C1 segment of cervical spinal cord (tissue), 14 donors: ENCODE data around the gene NUDT22.

Experiments used
- DNase-seq, 14 donors: peaks; one replicate each; lab custom pipeline; 2025; lab: John Stamatoyannopoulos, UW

NUDT22 gene

DNA sequence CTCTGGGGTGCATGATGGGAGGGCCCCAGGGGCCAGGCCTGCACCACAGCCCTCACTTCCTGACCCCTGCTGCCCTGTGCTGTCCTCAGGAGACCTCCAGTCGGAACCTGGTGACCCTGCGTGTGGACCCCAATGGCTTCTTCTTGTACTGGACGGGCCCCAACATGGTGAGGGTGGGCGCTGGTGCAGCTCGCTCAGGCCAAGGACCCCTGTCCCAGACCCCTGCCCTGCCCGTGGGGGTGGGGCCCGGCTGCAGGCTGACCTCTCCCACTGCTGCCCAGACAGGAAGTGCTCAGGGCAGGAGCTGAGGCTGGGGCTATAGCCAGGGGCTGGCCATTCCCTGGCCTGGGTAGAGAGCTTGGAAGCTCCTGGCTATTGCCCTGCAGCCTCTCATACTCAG, 28.3 kb downstream of the NUDT22 start:
- DNase-seq: no peak

DNA sequence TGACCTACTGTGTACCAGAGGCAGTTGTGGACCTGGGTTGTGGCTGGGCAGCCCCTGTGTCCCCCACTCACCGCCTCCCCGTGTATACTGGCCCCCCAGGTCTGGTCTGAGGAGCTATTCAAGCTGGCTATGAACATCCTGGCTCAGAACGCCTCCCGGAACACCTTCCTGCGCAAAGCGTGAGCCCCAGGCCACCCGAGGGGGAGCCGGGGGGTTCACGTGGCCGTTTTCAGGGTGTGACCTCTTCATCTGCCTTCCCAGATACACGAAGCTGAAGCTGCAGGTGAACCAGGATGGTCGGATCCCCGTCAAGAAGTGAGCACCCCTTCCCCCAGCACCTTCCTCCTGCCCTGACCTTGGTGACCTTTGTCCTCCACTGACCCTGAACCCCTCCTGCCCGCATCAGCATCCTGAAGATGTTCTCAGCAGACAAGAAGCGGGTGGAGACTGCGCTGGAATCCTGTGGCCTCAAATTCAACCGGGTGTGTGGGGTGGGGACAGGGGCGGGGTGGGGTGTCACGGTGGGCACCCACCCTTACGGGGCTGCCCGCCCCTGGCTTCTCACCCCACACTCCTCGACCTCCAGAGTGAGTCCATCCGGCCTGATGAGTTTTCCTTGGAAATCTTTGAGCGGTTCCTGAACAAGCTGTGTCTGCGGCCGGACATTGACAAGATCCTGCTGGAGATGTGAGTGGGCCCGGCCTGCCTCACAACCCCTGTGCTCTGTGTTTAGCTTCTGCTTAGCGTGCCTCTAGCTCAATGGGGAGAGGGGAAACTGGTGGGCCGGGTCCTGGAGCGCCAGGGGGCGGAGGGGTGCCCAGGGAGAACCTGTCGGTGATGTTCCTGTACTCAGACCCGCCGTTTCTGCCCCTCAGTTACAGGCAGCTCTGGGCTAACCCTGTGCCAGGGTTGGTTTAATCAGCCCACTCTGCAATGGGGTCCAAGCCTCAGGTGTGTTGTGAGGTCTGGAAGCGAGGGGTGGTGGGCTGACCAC, 29.4 kb downstream of the NUDT22 start:
- DNase-seq: no peak

DNA sequence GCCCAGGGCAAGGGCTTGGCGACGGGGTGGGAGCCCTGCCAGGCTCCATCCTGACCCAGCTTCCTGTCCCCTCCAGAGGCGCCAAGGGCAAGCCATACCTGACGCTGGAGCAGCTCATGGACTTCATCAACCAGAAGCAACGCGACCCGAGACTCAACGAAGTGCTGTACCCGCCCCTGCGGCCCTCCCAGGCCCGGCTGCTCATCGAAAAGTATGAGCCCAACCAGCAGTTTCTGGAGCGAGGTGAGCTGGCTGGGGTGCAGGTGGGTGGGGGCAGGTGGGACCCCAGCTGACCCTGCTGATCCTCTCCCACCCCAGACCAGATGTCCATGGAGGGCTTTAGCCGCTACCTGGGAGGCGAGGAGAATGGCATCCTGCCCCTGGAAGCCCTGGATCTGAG, 30.2 kb downstream of the NUDT22 start:
- no peak for DNase-seq

DNA sequence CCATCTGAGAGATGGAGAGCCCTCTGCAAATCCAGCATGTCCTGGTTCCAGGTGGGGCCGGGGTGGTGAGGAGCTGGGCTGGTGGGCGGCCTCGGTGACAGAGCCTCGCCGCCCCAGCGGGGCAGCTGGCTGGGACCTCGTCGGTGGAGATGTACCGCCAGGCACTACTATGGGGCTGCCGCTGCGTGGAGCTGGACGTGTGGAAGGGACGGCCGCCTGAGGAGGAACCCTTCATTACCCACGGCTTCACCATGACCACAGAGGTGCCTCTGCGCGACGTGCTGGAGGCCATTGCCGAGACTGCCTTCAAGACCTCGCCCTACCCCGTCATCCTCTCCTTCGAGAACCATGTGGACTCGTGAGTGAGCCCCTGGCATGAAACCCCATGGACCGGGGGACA, 32.3 kb downstream of the NUDT22 start:
- DNase-seq: no peak

DNA sequence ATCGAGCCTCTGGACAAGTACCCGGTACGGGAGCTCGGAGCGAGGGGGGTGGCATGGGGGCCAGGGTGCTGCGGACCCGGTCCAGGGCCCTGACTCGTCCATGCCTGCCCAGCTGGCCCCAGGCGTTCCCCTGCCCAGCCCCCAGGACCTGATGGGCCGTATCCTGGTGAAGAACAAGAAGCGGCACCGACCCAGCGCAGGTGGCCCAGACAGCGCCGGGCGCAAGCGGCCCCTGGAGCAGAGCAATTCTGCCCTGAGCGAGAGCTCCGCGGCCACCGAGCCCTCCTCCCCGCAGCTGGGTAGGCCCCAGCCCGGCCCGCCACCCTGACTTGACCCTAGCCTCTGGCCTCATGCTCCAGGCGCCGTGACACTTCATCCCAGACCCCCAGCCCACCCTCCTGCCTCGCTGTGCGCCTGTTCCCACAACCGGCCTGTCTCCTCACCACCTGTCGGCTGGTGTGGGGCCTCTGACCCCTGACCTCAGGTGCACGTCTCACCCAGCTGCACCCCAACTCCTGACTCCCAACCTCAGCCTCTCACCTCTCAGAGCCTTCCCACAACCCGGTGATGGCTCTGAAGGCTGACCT, 33.0 kb downstream of the NUDT22 start:
- DNase-seq: no peak

DNA sequence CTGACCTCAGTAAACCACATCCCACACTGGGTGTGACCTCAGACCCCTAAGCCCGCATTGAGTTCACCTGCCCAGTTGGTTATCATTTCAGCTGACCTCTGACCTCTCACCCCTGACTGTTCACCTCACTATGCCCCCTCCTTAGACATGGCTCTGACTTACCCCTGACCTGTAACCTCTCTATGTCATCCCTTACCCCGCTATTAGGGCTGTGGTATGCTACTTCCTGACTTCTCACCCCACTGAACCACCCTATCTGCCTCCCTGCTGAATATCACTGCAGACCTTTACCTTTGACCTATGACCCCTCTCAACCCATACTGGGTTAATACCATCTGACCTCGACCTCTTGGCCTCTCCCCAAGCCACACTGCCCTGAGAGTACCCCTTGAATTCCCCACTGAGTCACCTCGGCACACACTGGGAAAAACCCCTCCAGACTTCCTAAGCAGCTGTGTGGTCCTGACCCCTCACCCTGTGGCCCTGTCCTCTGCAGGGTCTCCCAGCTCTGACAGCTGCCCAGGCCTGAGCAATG, 33.5 kb downstream of the NUDT22 start:
- DNase-seq: no peak

DNA sequence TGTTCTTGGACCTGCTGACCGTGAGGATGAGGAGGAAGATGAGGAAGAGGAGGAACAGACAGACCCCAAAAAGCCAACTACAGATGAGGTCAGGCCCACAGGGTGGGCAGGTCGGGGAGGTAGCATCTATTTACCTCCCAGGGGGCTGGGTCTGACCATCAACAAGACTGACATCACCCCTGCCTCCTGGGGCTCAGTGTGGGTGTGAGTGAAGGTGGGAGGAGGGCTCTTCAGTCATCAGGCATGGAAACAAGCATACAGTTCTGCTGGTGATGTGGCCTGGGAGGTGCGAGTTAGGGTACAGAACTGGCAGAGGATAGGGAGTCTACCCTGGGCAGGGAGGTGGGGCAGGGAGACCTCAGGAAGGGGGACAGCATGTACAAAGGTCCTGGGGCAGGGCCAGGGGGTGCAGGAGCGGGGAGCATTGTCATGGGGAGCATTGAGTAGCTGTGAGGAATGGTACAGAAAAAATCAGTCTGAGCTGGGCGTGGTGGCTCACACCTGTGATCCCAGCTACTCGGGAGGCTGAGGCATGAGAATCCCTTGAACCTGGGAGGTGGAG, 34.2 kb downstream of the NUDT22 start:
- DNase-seq: no peak

DNA sequence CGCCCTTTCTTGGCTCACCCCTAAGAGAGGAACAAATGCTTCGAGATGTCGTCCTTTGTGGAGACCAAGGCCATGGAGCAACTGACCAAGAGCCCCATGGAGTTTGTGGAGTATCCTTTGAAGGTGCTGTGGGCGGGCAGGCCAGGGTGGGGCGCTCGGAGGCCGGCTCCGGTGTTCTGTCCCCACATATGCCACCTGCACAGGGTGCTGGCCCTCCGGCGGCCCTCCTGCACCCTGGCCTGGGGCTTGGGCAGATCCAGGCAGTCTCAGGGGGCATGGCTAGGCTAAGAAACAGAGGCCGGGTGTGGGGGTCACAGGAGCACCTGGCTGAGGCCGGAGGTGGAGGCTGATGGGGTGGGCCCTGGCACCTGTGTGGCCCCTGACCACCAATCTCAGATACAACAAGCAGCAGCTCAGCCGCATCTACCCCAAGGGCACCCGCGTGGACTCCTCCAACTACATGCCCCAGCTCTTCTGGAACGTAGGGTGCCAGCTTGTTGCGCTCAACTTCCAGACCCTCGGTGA, 35.5 kb downstream of the NUDT22 start:
- DNase-seq: no peak

DNA sequence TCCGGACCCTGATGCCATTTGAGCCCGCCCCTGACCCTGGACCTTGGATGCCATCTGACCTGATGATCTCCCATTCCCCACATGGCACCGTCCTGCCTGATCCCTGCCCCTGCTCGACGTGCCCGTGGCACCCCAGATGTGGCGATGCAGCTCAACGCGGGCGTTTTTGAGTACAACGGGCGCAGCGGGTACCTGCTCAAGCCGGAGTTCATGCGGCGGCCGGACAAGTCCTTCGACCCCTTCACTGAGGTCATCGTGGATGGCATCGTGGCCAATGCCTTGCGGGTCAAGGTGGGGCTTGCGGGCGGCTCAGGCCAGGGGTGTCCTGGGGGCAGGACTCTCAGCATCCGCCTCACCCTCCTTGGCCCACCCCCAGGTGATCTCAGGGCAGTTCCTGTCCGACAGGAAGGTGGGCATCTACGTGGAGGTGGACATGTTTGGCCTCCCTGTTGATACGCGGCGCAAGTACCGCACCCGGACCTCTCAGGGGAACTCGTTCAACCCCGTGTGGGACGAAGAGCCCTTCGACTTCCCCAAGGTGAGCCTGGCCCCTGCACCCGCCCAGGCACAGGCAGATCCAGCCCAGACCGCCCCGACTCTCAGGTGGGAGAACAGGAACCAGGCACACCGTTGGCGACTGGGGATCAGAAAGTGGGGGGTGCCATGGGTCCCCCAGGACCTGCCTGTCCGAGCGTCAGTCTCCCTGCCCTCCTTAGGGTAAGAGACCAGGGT, 36.4 kb downstream of the NUDT22 start:
- no peak for DNase-seq

DNA sequence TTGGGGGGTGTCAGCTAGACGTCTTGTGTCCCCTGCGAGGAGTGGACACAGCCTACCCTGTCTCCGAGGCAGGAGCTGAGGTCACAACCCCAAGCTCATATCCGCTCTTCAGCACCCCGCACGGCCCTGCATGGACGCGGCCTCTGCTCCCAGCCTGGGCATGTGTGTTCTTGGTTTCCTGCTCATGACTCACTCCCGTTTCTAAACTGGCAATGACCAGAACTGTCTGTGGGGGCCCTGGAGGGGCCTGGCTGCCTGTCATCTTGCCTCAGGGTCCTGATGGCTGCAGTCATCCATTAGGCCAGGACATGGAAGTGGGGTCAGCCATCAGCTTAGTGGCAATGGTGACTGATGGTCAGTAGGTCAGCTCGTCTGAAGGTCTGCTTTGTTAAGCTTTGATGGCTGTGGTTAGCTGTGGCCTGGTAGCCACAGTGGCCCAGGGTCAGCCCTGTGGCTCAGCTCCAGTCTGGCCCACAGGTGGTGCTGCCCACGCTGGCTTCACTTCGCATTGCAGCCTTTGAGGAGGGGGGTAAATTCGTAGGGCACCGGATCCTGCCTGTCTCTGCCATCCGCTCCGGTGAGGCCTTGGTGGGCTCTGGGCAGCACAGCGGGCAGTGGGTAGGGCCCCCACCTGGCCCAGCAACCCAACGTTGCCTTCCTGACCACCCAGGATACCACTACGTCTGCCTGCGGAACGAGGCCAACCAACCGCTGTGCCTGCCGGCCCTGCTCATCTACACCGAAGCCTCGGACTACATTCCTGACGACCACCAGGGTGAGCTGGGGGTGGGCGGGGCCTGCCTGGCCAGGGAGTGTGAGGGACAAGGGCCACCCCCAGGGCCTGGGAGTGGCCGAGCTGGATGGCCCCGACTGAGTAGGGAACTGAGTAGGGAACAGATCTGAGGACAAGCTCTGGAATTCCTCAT, 37.2 kb downstream of the NUDT22 start:
- DNase-seq: no peak

DNA sequence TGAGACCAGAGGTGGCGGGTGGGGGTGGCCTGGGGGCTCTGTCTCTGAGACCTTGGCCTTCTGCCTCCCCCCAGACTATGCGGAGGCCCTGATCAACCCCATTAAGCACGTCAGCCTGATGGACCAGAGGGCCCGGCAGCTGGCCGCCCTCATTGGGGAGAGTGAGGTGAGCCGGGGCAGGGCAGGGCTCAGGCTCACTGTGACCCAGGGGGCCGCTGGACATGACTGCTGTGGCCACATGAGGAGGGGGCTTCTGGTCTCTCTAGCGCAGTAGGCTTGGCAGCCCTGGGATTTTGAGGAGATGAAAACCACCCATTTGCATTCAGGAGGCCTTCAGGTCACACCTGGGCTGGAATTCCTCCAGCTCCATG, 37.9 kb downstream of the NUDT22 start:
- no peak for DNase-seq

DNA sequence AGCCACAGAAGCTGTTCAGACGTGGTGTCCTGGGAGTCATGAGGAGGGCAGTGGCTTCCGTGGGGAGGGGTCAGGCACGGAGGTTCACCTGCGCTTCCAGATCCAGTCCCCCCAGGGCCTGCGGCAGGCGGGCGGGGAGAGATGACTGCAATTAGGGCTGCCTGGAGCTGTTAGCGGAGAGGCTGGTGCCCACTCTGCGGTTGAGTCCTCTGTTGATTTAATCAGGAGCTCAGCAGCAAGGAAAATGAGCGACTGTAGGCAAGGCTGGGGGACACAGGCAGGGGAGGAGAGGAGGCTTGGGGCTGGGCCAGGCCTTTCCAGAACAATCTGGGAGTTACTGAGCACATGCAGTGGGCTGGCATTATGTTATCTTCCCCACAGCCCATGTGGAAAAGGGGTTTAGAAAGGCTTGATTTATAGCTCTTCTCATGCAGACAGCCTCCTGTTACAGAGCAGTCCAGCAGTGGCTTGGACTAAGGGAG, 38.3 kb downstream of the NUDT22 start:
- DNase-seq: no peak

DNA sequence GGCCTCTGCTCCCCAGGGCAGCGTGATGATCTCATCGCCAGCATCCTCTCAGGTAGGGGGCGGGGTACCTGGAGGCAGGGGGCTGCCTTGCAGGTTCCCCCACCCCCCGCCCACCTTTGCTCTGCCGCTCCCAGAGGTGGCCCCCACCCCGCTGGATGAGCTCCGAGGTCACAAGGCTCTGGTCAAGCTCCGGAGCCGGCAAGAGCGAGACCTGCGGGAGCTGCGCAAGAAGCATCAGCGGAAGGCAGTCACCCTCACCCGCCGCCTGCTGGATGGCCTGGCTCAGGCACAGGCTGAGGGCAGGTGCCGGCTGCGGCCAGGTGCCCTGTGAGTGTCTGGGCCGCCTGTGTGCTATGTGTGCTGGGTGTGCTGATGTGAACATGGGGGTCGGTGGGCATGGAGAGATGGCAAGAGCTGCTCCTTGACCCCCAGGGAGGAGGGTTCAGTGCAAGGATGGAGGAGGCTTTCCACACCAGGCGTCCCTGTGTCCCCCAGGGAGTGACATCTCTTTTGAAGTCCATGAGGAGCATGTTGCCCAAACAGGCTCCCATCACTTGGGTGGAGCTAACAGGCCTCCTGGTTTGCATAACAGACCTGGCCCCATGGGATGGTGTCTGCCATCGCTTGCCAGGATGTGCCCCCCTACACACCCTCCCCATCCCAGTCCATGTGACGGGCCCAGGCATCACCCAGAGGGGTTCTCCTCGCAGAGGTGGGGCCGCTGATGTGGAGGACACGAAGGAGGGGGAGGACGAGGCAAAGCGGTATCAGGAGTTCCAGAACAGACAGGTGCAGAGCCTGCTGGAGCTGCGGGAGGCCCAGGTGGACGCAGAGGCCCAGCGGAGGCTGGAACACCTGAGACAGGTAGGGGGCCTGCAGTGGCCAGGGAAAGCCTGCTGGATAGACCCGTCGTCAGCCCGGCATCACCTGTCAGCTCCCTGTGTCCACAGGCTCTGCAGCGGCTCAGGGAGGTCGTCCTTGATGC, 39.4 kb downstream of the NUDT22 start:
- no peak for DNase-seq

DNA sequence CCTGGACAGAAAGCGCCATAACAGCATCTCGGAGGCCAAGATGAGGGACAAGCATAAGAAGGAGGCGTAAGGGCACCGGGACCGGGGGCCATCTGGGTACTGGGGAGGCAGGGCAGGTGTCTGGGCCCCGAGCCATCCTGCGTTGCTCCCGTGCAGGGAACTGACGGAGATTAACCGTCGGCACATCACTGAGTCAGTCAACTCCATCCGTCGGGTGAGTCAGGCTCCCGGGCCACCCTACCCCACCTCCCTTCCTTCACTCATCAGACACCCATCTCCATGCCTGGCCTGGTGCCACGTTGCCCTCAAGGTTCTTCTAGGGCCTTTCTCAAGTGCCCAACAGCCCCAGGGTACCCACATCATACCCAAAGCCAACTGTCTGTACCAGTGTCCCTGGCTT, 40.3 kb downstream of the NUDT22 start:
- no peak for DNase-seq

DNA sequence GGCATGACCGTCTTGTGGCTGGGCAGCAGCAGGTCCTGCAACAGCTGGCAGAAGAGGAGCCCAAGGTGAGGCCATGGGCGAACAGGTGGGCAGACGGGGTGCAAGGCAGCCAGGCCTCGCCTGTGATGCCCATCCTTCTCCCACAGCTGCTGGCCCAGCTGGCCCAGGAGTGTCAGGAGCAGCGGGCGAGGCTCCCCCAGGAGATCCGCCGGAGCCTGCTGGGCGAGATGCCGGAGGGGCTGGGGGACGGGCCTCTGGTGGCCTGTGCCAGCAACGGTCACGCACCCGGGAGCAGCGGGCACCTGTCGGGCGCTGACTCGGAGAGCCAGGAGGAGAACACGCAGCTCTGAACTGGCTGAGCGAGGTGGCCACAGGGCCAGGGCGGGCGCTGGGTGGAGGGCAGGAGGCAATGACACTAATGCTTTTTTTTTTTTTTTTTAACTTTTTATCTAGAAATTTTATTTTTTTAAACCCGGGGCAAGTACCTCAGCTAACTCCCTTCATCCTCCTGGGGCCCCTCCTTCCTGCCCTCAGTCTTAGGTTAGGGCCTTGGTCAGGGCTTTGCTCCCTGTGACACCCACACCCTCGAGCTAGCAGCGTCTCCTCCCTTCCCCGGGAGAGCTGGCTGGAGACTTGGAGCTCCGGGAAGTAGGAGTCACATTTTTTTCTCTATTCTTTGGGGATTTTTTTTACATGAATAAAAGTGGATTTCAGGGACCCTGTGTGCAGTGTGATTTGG, 41.3 kb downstream of the NUDT22 start:
- no peak for DNase-seq

DNA sequence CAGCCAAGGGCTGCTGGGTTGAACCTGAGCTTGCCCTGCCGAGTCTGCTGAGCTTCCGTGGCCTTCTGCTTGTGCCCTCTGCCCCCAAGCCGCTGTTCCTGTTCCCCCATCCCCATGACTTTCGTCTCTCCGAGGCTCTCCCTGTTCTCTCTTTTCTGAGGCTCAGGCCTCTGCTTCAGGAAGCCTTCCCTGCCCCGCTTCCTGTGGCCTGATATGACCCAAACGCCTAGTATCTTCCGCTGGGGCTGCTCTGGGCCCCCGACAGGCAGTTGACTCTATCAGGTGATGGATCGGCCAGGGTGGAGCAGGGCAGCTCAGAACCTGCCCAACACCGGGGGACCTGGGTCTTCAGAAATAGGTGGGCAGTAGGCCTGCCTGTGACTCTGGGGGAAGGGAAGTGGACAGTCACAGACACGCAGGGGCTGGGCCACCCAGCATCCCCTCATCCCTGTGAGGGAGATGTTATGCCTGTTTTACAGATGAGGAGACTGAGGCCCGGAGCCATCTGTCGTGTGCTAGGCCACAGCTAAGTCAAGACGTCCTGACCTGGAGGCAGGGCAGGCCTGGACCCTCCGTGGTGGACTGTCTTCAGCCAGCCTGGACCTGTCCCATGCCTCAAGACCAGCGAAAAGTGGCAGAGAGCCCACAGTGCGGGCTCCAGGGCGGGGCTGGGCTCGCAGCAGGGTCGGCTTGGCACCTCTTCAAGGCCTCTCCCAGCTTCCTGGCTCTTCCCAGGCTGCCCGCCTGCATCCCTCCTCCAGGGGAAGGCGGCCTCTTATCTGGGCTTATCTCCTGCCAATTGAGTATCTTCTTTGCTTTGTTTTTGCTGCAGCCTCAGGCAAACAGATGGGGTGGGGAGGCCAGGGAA, 42.2 kb downstream of the NUDT22 start:
- DNase-seq: peak in 5 of 14 donors; percentile 17 to 76 (median 37)

DNA sequence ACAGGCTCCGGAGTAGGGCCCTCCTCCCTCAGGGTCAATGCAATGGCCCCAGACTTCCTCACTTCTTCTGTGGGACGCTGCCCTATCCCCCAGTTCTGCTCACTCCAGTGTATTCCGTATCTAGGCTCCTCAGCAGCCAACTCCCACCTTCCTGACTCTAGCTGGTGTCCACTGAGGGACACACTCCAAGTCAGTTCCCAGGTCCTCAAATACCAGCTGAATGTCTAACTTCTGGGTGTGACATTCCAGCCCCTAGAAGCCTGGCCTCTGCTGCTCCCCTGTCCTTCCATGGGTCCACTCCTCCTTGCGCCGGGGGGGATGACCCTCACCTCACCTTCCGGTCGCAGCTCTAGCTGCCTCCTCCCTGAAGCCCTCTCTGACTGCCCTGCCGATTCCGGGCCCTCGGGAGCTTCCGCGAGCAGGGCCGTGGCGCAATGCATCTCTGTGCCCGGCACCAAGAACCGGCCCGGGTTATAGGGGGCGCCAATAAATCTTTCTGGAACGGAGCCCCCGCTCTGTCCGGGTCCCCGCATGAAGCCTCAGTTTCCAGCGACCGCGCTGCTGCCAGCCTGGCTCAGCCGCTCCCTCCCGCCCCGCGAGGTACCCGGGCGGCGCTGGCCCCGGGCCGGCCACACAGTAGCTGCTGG, 42.9 kb downstream of the NUDT22 start:
- DNase-seq: peak in 6 of 14 donors; percentile 61 to 78 (median 64)
